Endodermal cell (in vitro differentiated cells): ENCODE measurements around the gene ZNF473. TPM values are rescaled to one million over a fixed set of nuclear protein-coding genes. Genes with fewer than 3 reads are reported as not detected.
"Not testable (repeated sequence)": the region's sequence is repeated elsewhere in the genome, so short reads cannot be mapped to it uniquely, and the experiment has no call there.

Source experiments
- DNase-seq: peaks from one replicate; pipeline ENCODE4 v3.0.0-alpha.2; 2017
- H3K27ac ChIP-seq: 2 replicates; pipeline ENCODE4 v1.5.1; 2013; ENCODE audit warnings: mild to moderate bottlenecking, low read depth, low read length, moderate library complexity
- H3K27me3 ChIP-seq: 2 replicates; pipeline ENCODE4 v1.6.1; 2013; ENCODE audit warnings: mild to moderate bottlenecking, low read length, moderate library complexity; ENCODE audit not compliant: insufficient read depth, control insufficient read depth, poor library complexity, severe bottlenecking
- H3K36me3 ChIP-seq: 2 replicates; pipeline ENCODE4 v1.7.0; 2013; ENCODE audit warnings: mild to moderate bottlenecking, low read length, moderate library complexity; ENCODE audit not compliant: control insufficient read depth, insufficient read depth
- H3K4me1 ChIP-seq: one replicate; pipeline ENCODE4 v1.7.0; 2013; ENCODE audit warnings: low read length; ENCODE audit not compliant: control insufficient read depth, insufficient read depth
- H3K4me3 ChIP-seq: 2 replicates; pipeline ENCODE4 v1.5.1; 2013; ENCODE audit warnings: mild to moderate bottlenecking, low read length, moderate library complexity
- H3K9ac ChIP-seq: 2 replicates; pipeline ENCODE4 v1.6.1; 2013; ENCODE audit warnings: mild to moderate bottlenecking, low read length, moderate library complexity; ENCODE audit not compliant: poor library complexity, severe bottlenecking; ENCODE audit errors: extremely low read depth
- H3K9me3 ChIP-seq: 2 replicates; pipeline ENCODE4 v1.6.1; 2013; ENCODE audit warnings: mild to moderate bottlenecking, low read length, moderate library complexity; ENCODE audit not compliant: control insufficient read depth
- H3K27ac Mint-ChIP-seq: 2 replicates; pipeline ENCODE4 v1.8.0; 2020; ENCODE audit warnings: mixed read lengths
- H3K27me3 Mint-ChIP-seq: 2 replicates; pipeline ENCODE4 v1.8.0; 2021; ENCODE audit warnings: mild to moderate bottlenecking, mixed read lengths; ENCODE audit not compliant: insufficient read depth
- H3K36me3 Mint-ChIP-seq: 2 replicates; pipeline ENCODE4 v1.8.0; 2020; ENCODE audit warnings: low read depth, mixed read lengths
- H3K4me1 Mint-ChIP-seq: 2 replicates; pipeline ENCODE4 v1.8.0; 2020; ENCODE audit warnings: mixed read lengths
- H3K4me3 Mint-ChIP-seq: 2 replicates; pipeline ENCODE4 v1.8.0; 2020; ENCODE audit warnings: mild to moderate bottlenecking, moderate library complexity, mixed read lengths
- H3K9me3 Mint-ChIP-seq: 2 replicates; pipeline ENCODE4 v1.8.0; 2020; ENCODE audit warnings: mild to moderate bottlenecking, mixed read lengths
- WGBS, 2 experiments: methylation state at CpG; one replicate each; pipeline versions ENCODE4 v1.1.5 to v1.1.7; 2013; ENCODE audit warnings: missing lambda C conversion rate in 2 of 2, mixed read lengths in 1 of 2; ENCODE audit not compliant: insufficient coverage in 1 of 2, insufficient read length in 1 of 2; 5-methylcytosine and 5-hydroxymethylcytosine counted together
- total RNA-seq, 2 donors: library from RNA; stranded (reverse); fragmentation: NEBNext Ultra II Directional in 1 of 2; extraction: Animal tissue kit (Norgen Biotek cat#: 25700) in 1 of 2; gene quantifications; 2 replicates in 1 of 2; 3 replicates in 1 of 2; pipeline ENCODE4 v1.2.1, GENCODE V29; 2021
- TF ChIP-seq, protein P1 (sequence below): fragments of 200-600 bp; sonication (generic); conservative IDR thresholded peaks from 2 replicates; pipeline ENCODE4 v1.5.0; 2021; ENCODE audit warnings: antibody characterized with exemption, mild to moderate bottlenecking

ZNF473 gene
- total RNA-seq, 2 donors from 2014 or later = 9.5 to 12.0 TPM

DNA sequence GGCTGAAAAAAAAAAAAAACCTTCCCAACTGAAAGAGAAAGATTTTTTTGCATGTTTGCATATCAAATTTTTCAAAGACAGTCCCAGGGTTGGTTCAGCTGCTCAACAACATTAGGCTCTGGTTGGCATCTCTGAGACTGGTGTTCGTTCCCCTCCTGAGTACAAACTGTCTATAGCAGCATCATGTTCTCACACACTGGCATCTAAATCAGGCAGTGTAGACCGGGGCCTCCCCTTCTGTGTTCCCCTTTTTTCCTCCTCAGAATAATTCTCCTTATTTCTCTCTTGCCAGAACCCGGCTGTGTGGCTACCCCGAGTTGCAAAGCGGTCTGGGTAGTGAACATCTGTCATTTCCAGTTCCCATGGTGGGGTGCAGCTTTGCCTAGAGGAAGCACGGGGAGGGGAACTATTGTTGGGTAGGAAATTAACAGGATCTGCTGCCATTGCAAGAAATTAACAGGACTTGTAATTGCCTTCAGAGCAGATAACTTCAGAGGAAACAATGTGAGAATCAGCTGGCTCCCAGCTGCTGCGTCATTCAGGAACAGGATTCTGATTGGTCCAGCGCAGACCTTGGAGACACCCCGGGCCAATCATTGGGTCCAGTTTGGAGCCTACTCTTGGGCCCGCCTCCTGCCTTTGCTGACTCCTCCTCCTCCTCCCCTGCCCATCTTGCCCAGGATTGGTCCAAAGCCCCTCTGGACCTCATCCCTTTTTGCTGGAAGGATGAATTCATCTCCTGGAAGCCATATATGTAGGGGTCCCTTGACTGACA is 51.0 kb downstream of the ZNF473 start:
- H3K27ac ChIP-seq, H3K27me3 ChIP-seq, H3K4me3 ChIP-seq, H3K9ac ChIP-seq, H3K4me3 Mint-ChIP-seq, H3K4me1 ChIP-seq, H3K36me3 Mint-ChIP-seq, DNase-seq, H3K27me3 Mint-ChIP-seq, H3K4me1 Mint-ChIP-seq, H3K27ac Mint-ChIP-seq, H3K9me3 ChIP-seq, H3K36me3 ChIP-seq: not testable (repeated sequence)
- 78 to 100% methylated on average over 1 to 7 of the region's 10 CpGs for WGBS, 2 experiments
- H3K9me3 Mint-ChIP-seq = peaks cover 56% of the 10 kb centered on the region

DNA sequence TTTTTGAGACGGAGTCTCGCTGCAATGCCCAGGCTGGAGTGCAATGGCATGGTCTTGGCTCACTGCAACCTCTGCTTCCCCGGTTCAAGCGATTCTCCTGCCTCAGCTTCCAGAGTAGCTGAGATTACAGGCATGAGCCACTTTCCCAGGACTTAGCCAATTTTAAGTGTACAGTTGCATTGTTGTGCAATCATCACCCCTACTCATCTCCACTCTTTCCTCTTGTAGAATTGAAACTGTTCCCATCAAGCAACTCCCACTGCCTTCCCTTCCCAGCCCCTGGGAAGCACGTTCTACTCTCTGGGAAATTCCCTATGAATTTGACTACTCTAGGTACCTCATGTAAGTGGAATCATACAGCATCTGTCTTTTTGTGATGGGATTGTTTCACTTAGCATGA is 53.2 kb downstream of the ZNF473 start:
- H3K9me3 Mint-ChIP-seq = peaks cover 54% of the 10 kb centered on the region
- not testable (repeated sequence) for H3K4me3 ChIP-seq, H3K4me1 Mint-ChIP-seq, H3K4me1 ChIP-seq, DNase-seq, H3K27ac ChIP-seq, H3K36me3 Mint-ChIP-seq, H3K9ac ChIP-seq, H3K27me3 ChIP-seq, H3K27ac Mint-ChIP-seq, H3K36me3 ChIP-seq, H3K27me3 Mint-ChIP-seq, H3K4me3 Mint-ChIP-seq
- 85 to 86% methylated on average over 4 of the region's 5 CpGs for WGBS, 2 experiments
- peaks cover 11% of the 10 kb centered on the region for H3K9me3 ChIP-seq

DNA sequence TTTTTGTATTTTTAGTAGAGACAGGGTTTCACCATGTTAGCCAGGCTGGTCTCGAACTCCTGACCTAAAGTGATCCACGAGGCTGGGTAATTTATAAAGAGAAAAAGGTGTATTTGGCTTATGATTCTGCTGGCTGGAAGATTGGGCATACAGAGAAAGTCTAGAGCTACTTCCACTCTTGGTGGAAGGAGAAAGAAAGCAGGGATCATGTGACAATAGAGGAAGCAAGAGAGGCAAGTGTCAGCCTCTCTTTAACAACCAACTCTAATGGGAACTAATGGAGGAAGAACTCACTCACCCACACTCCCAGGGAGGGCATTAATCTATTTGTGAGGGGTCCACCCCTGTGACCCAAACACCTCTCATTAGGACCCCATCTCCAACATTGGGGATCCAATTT is 58.6 kb downstream of the ZNF473 start:
- not testable (repeated sequence) for H3K4me3 Mint-ChIP-seq, H3K4me1 Mint-ChIP-seq, H3K27ac ChIP-seq, DNase-seq, H3K36me3 Mint-ChIP-seq, H3K4me1 ChIP-seq, H3K27me3 ChIP-seq, H3K27me3 Mint-ChIP-seq, H3K9ac ChIP-seq, H3K4me3 ChIP-seq, H3K36me3 ChIP-seq, H3K27ac Mint-ChIP-seq
- peaks cover 16% of the 10 kb centered on the region for H3K9me3 ChIP-seq
- H3K9me3 Mint-ChIP-seq = peaks cover 62% of the 10 kb centered on the region
- 63 to 74% methylated on average over 2 of the region's 2 CpGs for WGBS, 2 experiments

DNA sequence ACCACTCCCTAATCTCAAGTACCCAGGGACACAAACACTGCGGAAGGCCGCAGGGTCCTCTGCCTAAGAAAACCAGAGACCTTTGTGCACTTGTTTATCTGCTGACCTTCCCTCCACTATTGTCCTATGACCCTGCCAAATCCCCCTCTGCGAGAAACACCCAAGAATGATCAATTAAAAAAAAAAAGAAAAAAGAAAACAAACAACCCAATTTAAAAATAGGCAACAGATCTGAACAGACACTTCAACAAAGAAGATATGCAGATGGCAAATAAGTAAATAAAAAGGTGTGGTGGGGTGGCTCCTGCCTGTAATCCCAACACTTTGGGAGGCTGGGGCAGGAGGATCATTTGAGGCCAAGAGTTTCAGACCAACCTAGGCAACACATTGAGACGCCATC is 61.3 kb downstream of the ZNF473 start:
- not testable (repeated sequence) for H3K4me3 Mint-ChIP-seq, H3K36me3 ChIP-seq, H3K27ac ChIP-seq, H3K4me1 Mint-ChIP-seq, H3K4me3 ChIP-seq, H3K27me3 ChIP-seq, H3K36me3 Mint-ChIP-seq, H3K27ac Mint-ChIP-seq, H3K4me1 ChIP-seq, H3K27me3 Mint-ChIP-seq, H3K9ac ChIP-seq, DNase-seq
- H3K9me3 Mint-ChIP-seq = peaks cover 58% of the 10 kb centered on the region
- peaks cover 12% of the 10 kb centered on the region for H3K9me3 ChIP-seq
- 63 to 94% methylated on average over 1 to 2 of the region's 4 CpGs for WGBS, 2 experiments

DNA sequence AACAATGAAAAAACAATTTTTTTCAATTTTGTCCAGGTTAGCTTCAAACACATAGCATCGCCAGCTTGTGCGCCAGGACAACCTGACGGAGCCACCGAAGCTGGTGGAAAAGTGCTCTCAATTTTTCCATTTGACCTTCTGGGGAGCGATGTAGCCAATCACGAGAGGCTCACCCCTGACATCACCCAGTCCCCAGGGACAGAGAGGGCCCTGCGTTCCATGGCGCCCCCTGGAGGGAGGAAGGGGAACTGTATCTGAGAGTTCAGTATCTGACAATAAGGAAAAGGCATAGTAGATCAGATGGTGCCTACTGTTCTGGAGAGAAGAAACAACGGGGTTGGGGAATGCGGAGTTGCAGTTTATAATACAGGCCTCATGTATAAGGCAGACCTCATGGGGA is 64.9 kb downstream of the ZNF473 start:
- WGBS, 2 experiments = 65 to 66% methylated on average over 7 to 10 of the region's 10 CpGs

DNA sequence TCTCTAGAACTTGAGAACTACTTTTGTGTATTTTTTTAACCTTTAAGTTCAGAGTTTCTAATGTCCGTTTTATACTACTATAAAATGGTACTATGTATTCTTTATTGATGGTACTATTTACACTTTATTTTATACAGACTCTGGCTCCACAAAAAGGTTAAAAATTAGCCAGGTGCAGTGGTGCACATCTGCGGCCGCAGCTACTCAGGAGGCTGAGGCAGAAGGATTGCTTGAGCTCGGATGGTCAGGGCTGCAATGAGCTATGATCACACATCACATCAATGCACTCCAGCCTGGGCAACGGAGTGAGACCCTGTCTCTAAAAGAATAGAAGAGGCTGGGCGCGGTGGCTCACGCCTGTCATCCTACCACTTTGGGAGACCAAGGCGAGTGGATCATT is 66.0 kb downstream of the ZNF473 start:
- H3K36me3 ChIP-seq, H3K9ac ChIP-seq, H3K4me1 Mint-ChIP-seq, H3K4me3 ChIP-seq, H3K4me3 Mint-ChIP-seq, H3K27ac Mint-ChIP-seq, H3K27ac ChIP-seq, H3K27me3 ChIP-seq, H3K36me3 Mint-ChIP-seq, H3K4me1 ChIP-seq, DNase-seq, H3K9me3 ChIP-seq, H3K27me3 Mint-ChIP-seq: not testable (repeated sequence)
- peaks cover 26% of the 10 kb centered on the region for H3K9me3 Mint-ChIP-seq
- WGBS, 2 experiments = 89 to 91% methylated on average over 3 of the region's 9 CpGs

More for the DNA sequence above, 64.9 kb downstream of the ZNF473 start:
- H3K36me3 ChIP-seq, DNase-seq, H3K4me3 Mint-ChIP-seq, H3K27ac Mint-ChIP-seq, H3K36me3 Mint-ChIP-seq, H3K27me3 Mint-ChIP-seq, H3K27ac ChIP-seq, H3K9me3 ChIP-seq, H3K27me3 ChIP-seq, H3K4me3 ChIP-seq, H3K4me1 ChIP-seq, H3K9ac ChIP-seq, H3K4me1 Mint-ChIP-seq: not testable (repeated sequence)
- H3K9me3 Mint-ChIP-seq = peaks cover 32% of the 10 kb centered on the region
- TF ChIP-seq, protein P1, sequence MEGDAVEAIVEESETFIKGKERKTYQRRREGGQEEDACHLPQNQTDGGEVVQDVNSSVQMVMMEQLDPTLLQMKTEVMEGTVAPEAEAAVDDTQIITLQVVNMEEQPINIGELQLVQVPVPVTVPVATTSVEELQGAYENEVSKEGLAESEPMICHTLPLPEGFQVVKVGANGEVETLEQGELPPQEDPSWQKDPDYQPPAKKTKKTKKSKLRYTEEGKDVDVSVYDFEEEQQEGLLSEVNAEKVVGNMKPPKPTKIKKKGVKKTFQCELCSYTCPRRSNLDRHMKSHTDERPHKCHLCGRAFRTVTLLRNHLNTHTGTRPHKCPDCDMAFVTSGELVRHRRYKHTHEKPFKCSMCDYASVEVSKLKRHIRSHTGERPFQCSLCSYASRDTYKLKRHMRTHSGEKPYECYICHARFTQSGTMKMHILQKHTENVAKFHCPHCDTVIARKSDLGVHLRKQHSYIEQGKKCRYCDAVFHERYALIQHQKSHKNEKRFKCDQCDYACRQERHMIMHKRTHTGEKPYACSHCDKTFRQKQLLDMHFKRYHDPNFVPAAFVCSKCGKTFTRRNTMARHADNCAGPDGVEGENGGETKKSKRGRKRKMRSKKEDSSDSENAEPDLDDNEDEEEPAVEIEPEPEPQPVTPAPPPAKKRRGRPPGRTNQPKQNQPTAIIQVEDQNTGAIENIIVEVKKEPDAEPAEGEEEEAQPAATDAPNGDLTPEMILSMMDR = peak; percentile 39
